ENCODE results near the gene PID1.

The PID1 gene

DNA sequence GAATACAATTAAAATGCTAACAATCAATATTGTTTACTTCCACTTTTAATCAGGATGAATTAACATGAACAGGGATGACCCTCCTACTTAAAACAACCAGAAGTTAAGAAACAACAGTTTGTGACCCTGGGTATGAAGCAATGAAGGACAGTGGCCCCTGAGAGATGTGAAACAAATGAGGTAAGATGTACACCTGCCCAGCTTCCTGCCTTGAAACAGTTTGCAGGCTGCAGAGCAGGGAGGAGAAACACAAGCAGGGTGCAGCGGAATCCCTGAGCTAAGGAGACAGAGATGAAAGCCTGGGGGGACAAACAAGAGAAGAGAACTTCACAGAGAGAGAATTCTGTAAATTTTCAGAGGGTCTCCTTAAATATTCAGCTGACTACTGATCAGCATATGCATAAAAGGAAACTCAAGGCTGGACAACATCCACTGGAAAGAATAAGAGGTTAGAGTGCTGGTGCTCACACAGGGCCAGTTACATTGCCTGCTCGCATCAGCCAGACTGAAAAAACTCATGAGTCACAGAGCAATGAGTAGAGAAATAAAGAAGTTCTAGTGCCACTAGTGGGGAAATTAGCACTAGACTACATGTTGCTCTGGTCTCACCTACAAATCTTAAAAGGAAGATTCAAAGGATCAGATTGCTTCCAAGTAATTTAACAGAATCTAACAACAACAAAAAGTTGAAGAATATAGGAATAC lies 106.4 kb downstream of the PID1 start:
- DNase-seq (ENCODE audit: low read depth, low spot score): no peak

DNA sequence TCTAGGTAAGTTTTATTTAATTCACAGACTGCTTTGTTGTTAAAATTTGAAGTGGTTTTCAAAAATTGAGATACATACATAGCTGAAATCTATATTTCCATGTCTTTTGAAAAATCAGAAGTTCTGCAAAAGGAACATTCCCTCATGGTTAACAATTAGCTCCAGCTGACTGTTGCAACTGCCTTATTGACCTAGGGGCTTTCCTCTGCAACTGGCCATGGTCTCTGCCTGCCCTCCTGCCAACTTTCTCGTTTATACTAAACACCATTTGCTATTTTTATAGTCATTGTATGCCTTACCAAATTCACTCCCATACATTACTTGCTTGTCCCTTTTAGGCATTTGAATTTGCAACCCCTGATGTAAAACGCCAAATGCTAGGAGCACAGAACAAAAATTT lies 107.2 kb downstream of the PID1 start:
- DNase-seq (ENCODE audit: low read depth, low spot score): no peak

DNA sequence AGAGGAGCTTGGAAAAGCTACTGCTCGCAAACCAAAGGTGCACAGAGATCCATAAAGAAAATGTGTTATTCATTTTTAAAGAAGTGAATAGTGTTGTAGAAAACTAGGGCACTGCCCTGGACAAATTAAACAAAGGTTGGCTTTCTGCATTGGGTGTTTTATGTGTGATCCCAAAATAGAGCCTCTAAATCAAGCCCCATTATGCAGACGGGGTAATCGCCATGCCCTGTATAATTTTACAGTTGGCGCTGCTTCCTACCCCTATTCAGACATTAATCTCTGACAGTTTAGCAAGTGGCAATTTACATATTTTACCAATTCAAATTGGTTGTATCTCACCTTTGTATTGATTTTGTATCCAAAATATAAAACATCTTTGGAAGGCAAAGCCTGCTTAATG lies 109.1 kb downstream of the PID1 start:
- DNase-seq (ENCODE audit: low read depth, low spot score): no peak

DNA sequence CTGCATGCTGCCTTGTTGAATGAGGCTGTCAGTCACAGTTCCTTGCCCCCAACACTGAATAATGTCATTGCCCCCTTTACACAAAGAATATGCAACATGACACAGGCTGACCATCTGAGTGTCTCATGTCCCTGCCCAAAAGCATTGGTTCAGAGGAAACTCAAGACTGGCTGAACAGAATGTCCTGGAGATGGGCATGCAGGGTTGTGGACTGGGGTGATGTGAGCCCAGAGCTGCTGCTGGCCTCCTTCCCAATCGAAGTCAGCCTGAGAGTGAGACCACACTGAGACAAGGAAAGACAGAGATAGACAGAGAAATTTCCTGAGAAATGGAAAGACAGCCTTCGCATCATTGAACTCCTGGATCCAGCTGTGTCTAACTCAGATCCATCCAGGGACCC lies 110.1 kb downstream of the PID1 start:
- DNase-seq (ENCODE audit: low read depth, low spot score): no peak

DNA sequence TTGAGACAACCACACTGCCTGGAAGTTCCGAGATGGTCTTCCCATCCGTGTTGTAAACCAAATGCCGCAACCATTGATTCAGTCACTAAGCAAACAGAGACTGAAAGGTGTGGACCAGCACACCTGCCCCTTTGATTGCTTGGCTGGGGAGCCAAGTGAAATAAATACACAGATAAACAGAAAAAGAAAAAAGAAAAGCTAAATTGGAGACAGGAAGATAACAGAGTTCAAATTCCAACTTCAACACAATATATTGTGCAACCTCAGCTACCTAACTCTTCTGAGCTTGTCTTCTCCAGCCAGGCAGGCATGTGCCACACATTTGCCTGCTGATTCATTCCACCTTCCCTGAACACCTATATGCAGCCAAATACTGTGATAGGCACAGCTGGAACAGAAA lies 110.9 kb downstream of the PID1 start:
- DNase-seq (ENCODE audit: low read depth, low spot score): no peak

DNA sequence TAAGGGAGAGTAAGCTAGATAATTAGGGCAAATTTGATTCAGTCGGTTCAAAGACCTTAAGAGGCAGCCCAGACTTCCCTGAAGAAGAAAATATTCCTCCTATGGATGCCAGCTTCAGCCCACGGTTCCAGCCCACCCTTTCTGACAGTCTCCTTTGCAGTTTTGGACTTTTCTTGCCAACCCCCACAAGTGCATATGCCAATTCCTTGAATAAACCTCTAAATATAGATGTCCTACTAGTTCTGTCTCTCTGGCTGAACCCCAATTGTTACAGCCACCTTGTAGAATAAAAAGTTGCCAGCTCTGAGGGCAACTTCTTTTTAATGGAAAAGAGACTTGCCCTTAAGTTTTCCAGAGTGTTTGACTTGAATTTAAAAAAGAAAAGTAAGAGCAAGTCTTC lies 111.7 kb downstream of the PID1 start:
- DNase-seq (ENCODE audit: low read depth, low spot score): no peak

DNA sequence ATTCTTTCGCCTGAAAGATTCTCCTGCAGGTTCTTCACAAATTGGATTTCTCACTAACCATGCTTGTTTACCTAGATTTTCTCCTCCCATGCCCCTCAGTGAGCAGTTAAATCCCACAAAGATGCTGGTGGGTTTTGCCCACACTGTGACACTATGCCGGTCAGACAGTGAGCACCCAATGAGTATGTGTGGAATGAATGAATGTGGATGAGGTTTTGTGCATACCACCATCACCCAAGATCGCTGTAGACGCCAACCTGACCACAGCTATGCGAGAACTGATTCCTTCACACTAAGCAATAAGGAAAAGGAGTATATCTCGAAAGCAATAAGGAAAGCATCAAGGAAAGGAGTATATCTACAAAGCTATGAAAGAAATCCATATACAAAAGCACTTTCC lies 116.7 kb downstream of the PID1 start:
- no peak for DNase-seq (ENCODE audit: low read depth, low spot score)

DNA sequence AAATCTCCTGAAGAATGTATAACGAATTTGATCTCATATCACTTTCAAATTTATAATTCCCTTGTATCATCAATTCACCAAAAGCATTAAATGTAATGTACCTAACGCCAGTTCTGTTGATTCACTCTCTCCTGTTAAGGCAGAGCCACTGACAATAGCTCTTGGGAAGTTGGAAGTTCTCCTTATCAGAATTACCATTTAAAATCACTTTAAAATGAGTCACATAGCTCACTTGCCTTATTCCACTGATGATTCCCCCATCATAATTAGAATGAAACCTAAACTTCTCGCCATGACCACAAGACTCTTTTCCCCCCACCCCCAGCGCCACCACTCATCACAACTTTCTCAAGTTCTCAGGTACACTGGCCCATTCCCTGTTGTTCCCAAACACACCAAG lies 117.1 kb downstream of the PID1 start:
- DNase-seq (ENCODE audit: low read depth, low spot score): no peak

DNA sequence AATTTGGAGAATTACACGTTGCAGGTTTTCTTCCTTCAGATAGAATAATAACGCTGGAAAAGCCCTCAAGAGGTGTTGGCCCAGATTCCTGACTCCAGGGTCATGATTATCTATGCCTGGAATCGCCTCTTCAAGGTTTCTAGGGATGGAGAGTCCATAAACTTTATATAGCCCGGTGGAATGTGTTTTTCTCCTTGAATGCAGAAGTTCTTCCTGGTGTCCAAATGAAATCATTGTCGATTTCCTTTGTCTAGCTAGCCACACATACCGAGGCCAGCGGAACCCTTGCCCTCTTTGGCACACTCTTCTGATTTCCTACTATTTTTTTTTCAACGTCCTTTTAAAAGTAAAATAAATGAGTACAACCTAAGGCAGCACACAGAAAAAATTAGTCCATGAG lies 117.8 kb downstream of the PID1 start:
- no peak for DNase-seq (ENCODE audit: low read depth, low spot score)

DNA sequence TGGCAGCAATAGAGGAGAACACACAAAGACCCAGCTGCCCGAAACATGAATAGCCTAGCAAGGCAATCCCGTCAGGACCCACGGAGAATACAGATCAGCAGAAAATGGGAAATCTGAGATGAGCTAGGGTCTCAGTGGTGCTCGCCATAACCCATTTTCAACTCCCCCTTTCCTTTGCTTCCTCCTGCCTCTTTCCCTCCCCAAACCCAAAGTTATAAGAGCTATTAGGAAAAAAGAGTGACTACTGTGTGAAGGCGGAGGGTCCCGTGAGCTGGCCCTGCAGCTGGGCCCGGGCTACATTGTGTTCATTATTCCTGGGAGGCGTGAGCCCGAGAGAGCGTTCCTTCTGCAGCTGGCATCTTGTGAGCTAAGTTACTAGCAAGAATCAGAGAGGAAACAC lies 118.4 kb downstream of the PID1 start:
- no peak for DNase-seq (ENCODE audit: low read depth, low spot score)

DNA sequence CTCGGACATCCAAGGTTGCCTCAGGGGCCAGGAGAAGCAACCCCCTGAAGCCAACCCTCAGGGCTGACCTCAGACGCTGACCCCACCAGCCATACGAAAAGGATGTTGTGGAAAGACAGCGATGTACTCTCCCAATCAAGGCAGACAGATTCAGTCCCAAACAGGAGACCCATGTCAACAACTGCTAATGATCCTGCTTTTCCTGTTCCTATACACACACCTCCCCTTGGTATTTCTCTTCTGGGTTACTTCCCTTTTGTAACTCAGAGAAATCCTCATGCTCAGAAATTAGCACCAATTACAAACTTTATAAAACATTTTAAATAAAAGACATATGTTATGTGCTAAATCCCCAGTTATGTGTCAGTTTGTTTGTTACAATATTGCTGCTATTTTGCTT lies 120.8 kb downstream of the PID1 start:
- DNase-seq (ENCODE audit: low read depth, low spot score): no peak

DNA sequence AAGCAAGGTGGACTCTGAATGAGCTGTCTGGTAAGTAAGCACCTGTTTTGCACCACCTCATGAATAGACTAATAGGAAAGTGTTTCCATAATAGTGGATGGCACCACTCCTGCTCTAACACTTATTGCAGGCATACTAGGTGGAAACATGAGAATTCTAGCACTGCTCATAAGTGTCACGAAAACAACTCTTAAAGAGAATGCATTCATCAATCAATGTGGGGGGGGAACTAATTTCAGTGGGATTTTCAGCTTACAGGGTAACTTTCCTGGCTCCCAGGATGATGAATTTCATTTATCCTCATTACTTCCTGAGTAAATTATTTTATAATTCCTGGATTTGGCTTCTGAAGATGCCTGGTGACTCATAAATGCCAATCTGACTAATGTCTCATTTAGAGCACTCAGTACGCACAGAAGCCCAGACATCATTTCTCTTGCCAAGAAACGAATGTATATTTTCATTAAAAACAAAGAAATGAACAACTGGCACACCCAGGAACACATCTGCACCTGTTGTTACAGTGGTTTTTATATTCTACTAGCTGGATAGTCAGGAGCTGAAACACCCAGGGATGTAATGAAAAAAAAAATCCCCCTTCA lies 129.6 kb downstream of the PID1 start:
- no peak for DNase-seq (ENCODE audit: low read depth, low spot score)

DNA sequence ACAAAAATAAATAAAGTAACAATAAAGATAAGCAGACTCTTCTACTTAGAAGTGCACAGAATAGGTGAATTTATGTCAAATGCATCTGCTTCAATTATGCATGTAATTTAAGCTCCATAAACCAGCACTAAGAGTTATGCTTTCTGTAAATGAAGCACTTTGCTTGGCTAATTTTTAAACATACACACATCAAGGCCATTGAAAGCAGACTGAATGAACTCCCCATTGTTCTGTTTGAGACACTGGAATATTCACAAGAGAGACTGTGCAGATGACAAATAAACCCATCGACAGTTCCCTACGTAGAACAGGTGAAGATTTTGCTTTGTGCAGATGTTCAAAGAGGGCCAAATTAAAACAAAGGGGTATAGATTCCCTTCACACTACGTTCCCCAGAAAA lies 133.4 kb downstream of the PID1 start:
- DNase-seq (ENCODE audit: low read depth, low spot score): no peak

DNA sequence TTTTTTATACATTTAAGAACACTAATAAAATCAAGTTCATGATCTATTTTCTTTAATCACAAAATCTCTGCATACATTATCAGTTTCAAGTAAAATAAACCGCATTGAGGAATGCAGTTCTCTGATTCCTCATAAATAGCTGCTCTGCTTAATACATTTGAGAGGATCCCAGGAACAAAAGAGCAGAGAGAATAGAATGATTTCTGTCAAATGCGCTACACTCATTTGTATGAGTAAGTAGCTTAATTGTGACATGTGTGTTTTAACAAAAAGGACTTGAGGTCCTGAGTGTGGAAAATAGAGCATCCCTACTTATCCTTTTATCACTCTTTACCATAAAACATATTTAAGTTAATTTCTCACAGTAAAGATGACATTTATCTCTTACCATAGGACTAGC lies 134.0 kb downstream of the PID1 start:
- DNase-seq (ENCODE audit: low read depth, low spot score): no peak

DNA sequence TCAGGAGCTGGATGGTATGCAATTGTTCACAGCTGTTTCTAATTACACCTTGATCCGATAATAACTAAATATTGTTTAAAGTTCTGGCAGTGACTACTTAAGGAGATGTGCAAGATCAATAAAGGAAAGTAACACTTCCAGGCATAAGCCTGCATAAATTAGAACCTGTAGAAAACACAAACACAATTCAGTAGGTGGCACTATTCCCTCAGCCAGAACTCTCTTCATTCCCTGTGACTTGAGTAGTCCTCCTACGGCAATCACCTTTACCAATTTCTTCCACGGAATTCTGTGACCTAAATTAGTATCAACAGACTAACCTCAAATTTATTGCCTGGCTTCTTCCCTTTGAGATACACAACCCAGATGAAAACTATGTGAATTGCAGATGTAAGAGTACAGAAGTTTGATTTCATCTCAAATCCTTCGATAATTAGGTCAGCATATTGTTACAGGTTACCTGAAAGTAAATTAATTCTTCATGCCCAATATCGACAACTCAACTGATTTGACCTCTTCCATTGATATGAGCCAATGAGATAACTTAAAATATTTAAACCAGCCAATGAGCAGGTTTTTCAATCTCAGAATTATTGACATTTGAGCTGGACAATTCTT lies 137.8 kb downstream of the PID1 start:
- no peak for DNase-seq (ENCODE audit: low read depth, low spot score)

DNA sequence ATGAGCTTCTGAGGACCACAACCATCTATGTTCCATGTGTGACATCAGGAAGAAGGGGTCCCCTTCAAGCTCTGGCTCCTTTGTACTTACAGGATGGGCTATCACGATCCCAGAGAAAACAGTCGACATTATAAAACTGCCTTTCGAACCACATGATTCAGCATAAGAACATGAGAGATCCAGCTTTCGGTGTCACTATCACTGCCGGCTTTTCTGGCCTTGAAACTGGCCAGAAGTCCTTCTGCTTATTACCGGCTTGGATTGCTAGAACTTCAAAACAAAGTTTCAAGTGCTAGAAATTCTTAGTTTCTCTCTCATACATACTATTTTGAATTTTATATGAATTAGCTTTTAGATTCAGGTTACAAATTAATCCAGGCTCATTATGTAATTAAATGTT lies 138.9 kb downstream of the PID1 start:
- DNase-seq (ENCODE audit: low read depth, low spot score): no peak

DNA sequence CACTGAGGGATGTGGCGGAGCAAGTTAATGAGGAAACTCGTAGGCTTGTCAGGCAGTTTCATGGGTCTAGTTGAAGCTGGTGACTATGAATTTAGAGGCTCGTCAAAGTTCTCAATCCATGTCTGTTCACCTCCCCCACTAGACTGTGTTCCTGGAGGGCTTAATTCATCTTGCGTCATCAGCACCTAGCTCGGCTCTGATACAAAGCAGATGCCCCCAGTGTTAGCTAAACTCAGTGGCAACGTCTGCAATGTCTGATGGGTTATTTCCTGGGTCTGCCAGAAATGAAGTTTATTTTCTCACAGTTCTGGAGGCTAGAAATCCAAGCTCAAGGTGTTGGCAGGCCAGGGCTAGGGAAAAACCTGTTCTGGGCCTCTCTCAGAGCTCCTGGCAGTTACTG lies 140.6 kb downstream of the PID1 start:
- no peak for DNase-seq (ENCODE audit: low read depth, low spot score)

DNA sequence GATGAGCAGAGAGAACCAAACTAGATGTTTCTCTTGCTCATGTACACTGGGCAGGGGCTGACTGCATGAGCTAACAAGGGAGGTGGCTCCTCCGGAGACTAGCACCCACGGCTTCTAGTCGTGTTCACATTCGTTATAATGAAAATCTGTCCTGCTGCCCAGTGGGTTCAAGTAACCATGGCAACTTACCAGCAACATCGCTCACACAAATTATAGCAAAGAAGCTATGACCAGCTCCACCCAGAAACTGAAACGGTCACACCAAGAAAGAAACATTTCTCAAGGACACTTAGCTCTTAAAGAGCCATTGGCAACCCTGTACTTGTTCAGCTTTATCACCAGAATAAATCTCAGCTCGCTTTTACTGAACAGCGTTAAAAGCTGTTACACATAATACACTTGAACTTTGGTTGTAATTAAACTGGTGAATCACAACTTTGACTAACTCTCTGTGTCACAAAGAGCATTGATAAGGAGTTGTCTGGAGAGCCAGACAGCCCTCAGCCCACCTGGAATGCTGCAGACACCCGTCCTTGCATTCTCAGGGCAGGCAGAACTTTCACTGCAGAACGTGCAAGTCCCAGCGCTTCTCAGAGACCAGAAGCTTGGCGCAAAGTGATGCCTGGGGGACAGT lies 141.2 kb downstream of the PID1 start:
- no peak for DNase-seq (ENCODE audit: low read depth, low spot score)

DNA sequence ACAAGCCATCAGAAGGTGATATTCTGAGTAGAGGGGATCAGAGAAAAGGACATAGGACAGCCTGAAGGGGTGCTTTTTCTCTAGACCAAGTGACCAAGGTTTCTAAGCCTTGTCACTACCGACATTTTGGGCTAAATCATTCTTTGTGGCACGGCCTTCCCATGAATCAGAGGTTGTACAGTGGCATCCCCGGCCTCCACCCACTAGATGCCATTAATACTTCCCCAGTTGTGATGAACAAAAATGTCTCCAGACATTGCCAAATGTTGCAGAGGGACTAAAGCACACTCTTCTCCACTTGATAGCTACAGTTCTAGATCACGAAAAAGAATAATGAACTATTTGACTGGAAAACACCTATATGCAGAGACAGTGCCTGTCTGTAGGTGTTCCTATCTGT lies 143.6 kb downstream of the PID1 start:
- no peak for DNase-seq (ENCODE audit: low read depth, low spot score)

DNA sequence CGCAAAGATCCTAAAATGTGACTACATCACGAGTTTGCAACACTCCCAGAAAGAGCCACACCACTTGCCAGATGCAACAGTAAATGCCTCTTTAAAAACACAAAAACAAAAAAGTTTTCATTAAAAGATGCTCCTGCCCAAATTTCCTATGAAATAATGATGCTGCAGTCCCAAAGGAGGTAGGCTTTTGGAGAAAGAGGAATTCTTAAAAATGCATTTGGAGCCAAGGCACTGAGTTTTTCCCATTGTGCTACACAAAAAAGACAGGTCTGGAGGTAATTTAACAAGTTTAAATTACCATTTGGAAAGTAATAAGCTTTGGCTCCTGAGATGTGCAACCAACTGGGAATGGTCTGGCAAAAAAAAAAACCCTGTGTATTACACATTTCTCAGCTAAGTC lies 145.0 kb downstream of the PID1 start:
- DNase-seq (ENCODE audit: low read depth, low spot score): no peak

DNA sequence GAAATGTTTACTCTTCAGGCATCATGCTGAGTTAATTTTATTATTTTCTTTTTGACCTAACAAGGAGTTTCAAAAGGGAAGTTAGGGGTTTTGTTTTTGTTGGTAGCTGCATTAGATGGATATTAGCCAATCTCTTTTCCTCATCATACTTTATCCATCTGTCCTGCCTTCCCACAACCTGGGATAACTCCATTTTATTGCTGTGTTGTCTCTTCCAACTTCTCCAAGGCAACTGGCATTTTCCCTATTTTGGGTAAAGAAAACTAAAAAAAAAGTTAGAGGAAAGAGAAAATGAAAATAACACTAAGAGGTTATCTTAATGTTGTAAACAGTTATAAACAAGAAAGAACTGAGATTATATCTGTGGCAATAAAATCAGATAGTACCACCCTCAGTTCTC lies 147.0 kb downstream of the PID1 start:
- DNase-seq (ENCODE audit: low read depth, low spot score): no peak

DNA sequence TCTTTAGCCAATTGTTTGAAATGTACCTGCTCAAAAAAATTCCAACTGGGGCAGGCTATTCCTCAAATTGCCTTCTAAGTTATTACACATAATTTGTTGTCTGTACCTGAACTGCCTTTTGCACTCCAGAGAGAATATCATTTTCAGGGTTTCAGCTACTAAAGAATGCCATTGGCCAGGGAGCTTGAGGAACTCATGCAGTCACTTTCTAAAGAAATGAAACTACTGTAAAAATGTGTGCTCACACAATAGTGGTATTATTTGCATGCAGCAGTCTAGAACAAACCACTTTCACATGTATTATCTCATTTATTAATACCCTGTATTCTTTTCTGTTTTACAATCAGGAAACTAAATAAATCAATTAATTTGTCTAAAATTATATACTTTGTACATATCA lies 152.2 kb downstream of the PID1 start:
- no peak for DNase-seq (ENCODE audit: low read depth, low spot score)

DNA sequence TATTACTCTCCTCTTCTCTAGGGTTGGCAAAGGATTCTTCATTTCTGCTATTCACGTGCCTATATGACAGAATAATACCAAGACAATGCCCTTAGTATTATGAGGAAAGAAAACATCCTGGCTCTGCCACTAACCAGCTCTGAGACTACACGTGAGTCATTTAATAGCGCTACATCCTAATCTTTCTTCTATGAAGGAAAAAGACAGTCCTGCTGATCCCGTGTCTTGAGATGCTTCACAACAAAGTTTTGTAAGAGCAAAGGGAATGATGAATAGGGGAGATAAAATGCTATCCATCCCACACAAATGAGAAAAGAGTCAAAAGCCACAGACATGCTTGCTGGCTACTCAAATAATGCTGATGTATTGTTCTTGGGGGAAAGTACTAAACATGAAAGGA lies 152.8 kb downstream of the PID1 start:
- no peak for DNase-seq (ENCODE audit: low read depth, low spot score)
